AG04449 (cell line): ENCODE measurements around the gene INTS6.

Experiments used
- CTCF ChIA-PET: fragments of 350-600 bp; formaldehyde crosslinking; extraction: SDS; loops from one replicate; lab custom pipeline; 2021; ENCODE audit warnings: antibody characterized with exemption; lab: Yijun Ruan, JAX
- POLR2A ChIA-PET: fragments of 400-600, 350-600 bp; formaldehyde crosslinking; extraction: SDS; loops from one replicate; lab custom pipeline; 2020; ENCODE audit warnings: antibody characterized with exemption, inconsistent platforms; lab: Yijun Ruan, JAX
- DNase-seq: peaks from one replicate; pipeline ENCODE4 v3.0.0-alpha.2; 2010; ENCODE audit warnings: low read depth, low spot score
- H3K4me3 ChIP-seq: 2 replicates; pipeline ENCODE4 v1.5.1; 2011; ENCODE audit warnings: low read depth, mild to moderate bottlenecking, control low read depth, low read length
- CTCF ChIP-seq: IDR thresholded peaks from one replicate; pipeline ENCODE4 v1.5.1; 2011; ENCODE audit warnings: mild to moderate bottlenecking, moderate library complexity, low read length, control low read depth, inconsistent platforms; ENCODE audit not compliant: insufficient read depth; ENCODE audit errors: missing control alignments

INTS6 gene

DNA sequence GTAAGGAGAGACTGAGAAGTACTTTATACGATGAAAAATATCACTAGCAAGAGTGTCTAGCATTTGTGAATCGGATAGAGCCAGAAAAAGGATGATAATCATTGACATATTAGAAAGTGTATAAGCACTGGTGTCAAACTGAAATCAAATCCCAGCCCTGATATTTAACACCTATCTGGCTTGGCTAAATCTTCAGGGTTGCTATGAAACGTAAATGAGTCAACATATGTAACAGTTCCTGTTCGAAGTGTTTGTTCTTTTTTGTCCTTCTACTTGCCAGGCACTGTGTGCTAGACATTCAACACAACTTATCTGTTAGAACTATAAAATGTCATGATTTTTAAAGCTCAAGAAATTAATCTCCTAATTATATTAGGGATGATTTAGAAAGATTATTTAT is 72.6 kb downstream of the INTS6 start:
- no peak for DNase-seq
- POLR2A ChIA-PET: no interaction called here

GRCh38 chr13:51373451-51373850 is 79.4 kb downstream of the INTS6 start:
- H3K4me3 ChIP-seq: no peak overlapping the region
- CTCF ChIA-PET: interaction anchor here (1.4 kb wide), 1 partner anchor 13 kb away, joined by 4 read pairs; no protein-coding TSS in a partner anchor
- TF ChIP-seq CTCF: no peak
- no peak for DNase-seq
- POLR2A ChIA-PET: no interaction called here

More for the DNA sequence above, 72.6 kb downstream of the INTS6 start:
- no peak for TF ChIP-seq CTCF
- H3K4me3 ChIP-seq: no peak overlapping the region
- CTCF ChIA-PET: no interaction called here

DNA sequence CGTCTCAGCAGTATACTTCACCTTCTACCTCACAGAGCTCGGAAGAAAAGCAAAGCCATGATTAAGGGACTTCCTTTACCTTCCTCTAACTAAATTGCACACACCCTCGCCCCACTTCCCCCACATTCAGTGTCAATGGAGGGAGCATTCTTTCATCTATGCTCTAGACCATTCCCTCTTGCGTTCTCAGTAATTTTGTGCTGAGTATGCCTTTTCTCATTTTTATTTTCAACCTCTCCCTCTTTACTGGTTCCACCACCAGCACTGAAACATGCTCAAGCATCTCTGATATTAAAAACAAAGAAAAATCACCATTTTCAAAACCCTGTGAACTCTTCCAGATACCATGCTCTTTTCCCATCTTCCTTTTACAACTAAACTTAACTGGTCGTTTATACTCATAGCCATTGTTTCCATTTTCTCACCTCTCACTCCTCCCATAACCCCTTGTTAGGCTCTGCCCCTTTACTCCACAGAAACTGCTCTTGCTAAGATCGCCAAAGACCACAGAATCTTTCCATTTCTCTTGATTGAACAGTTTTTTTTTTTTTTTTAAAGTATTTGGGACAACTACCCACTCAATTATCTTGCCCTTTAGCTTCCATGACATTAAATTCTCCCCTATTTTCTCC is 81.0 kb downstream of the INTS6 start:
- no peak for TF ChIP-seq CTCF
- no peak overlapping the region for H3K4me3 ChIP-seq
- DNase-seq: no peak
- ChIA-PET CTCF (no interaction called here), POLR2A (no interaction called here)

- ChIA-PET POLR2A (no interaction called here), CTCF (interaction anchor here (0.9 kb wide), 1 partner anchor 11 kb away, joined by 3 read pairs; no protein-coding TSS in a partner anchor)
- no peak for DNase-seq
- H3K4me3 ChIP-seq: no peak overlapping the region
- TF ChIP-seq CTCF: no peak
Measured at GRCh38 chr13:51370811-51371210, 82.0 kb downstream of the INTS6 start.

DNA sequence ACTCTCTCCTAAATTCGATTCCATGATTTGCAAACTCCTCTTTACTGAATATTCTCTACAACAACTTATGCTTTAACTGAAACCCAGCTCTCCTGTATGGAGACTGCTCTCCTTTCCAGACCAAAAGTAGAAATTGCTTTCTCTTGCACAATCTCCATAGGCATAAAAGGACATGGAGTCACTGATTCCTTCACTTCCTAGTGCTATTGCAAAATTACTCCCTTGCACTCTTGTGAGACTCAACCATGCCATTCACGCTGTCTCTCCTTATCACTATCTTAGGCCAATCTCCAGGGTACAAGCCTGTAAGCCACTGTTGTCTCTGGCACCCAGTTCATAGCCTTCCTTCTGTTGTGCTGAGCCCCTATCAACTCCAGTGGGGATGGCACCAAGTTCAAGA is 82.7 kb downstream of the INTS6 start:
- ChIA-PET CTCF (interaction anchor here (0.9 kb wide), 1 partner anchor 10 kb away, joined by 3 read pairs; no protein-coding TSS in a partner anchor), POLR2A (no interaction called here)
- no peak overlapping the region for H3K4me3 ChIP-seq
- TF ChIP-seq CTCF: no peak
- peak; percentile 17 for DNase-seq

DNA sequence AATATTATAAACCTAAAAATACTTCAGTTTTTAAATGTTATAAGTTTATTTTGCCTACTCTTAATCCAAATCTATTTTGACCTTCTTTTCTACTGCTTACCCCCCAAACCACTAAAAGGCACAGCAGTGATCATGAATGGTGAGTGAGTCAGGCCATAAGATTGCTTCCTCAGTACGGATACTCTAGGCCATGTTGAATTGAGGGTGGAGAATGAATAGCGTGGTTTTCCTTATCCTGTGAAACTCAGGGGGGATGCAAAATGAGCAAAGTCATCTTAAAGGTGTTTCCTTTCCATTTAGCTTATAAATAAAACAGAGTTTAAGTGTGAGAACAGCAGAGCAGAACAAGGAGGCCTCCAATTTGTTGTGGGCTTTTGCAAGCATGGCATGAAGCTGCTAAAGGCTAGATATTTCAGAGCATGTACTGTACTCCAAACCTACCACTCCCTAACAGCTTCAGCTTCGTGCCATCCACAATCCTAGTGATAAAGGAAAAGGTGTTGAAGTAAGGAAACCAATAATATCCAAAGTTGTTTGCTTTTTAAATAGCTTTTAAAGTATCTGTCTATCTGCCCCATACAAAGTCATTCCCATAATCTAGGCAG is 88.3 kb downstream of the INTS6 start:
- peak; percentile 28 for DNase-seq
- CTCF ChIA-PET: interaction anchor here (1.8 kb wide), 1 partner anchor 78 kb away, joined by 6 read pairs; no protein-coding TSS in a partner anchor
- TF ChIP-seq CTCF: no peak
- H3K4me3 ChIP-seq: no peak overlapping the region
- POLR2A ChIA-PET: interaction anchor here (1.2 kb wide), 1 partner anchor 89 kb away, joined by 3 read pairs; the partner anchor contains the start of gene INTS6
